ENCODE measurements around the gene PDLIM5. TPM values are rescaled to one million over a fixed set of nuclear protein-coding genes. Genes with fewer than 3 reads are reported as not detected.

PDLIM5 gene
- total RNA-seq, 1 experiment from 2014 or later: 53.8 TPM

DNA sequence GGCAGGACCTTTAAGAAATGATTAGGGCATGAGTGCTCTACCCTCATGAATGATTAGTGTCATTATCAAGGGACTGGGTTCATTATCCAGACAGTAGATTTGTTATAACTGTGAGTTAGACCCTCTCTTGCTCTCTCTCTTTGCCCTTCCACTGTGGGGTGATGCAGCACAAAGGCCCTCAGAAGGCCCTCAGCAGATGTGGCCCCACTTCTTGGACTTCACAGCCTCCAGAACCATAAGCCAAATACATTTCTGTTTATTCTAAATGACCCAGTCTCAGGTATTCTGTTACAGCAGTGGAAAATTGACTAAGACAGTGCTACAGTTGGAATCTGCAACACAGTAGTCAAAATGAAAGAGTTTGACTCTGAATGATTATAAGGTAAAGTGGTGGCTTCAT is 17.2 kb upstream of the PDLIM5 start:
- Histone ChIP-seq H3K9ac (ENCODE audit: low read length) (no peak overlapping the region), H2AFZ (ENCODE audit: low read length) (no peak overlapping the region), H3K4me3 (ENCODE audit: low read length) (no peak overlapping the region), H3K79me2 (ENCODE audit: low read length) (no peaks in the 10 kb centered on the region), H3K36me3 (ENCODE audit: insufficient read depth, low read length) (no peaks in the 10 kb centered on the region), H3K27me3 (ENCODE audit: low read length) (no peaks in the 10 kb centered on the region), H3K9me2 (replicated peaks; ENCODE audit: insufficient read depth, low read length) (no peaks in the 10 kb centered on the region), H3K27ac (ENCODE audit: low read length) (no peak overlapping the region), H3K4me1 (ENCODE audit: low read length) (no peaks in the 10 kb centered on the region), H4K20me1 (ENCODE audit: insufficient read depth, low read depth, low read length) (no peaks in the 10 kb centered on the region), H3K4me2 (ENCODE audit: low read depth, low read length, poor library complexity, severe bottlenecking) (no peak overlapping the region), H3K9me3 (ENCODE audit: low read length) (no peaks in the 10 kb centered on the region)
- no peak for DNase-seq

- Histone ChIP-seq H3K79me2 (ENCODE audit: low read length) (no peaks in the 10 kb centered on the region), H3K4me3 (ENCODE audit: low read length) (no peak overlapping the region), H3K27me3 (ENCODE audit: low read length) (no peaks in the 10 kb centered on the region), H2AFZ (ENCODE audit: low read length) (no peak overlapping the region), H3K9me3 (ENCODE audit: low read length) (no peaks in the 10 kb centered on the region), H3K27ac (ENCODE audit: low read length) (no peak overlapping the region), H3K9ac (ENCODE audit: low read length) (no peak overlapping the region), H3K4me1 (ENCODE audit: low read length) (no peaks in the 10 kb centered on the region), H3K4me2 (ENCODE audit: low read depth, low read length, poor library complexity, severe bottlenecking) (no peak overlapping the region), H3K36me3 (ENCODE audit: insufficient read depth, low read length) (no peaks in the 10 kb centered on the region), H4K20me1 (ENCODE audit: insufficient read depth, low read depth, low read length) (no peaks in the 10 kb centered on the region), H3K9me2 (replicated peaks; ENCODE audit: insufficient read depth, low read length) (no peaks in the 10 kb centered on the region)
- DNase-seq: no peak
Observed at GRCh38 chr4:94435874-94436273, 15.9 kb upstream of the PDLIM5 start.

DNA sequence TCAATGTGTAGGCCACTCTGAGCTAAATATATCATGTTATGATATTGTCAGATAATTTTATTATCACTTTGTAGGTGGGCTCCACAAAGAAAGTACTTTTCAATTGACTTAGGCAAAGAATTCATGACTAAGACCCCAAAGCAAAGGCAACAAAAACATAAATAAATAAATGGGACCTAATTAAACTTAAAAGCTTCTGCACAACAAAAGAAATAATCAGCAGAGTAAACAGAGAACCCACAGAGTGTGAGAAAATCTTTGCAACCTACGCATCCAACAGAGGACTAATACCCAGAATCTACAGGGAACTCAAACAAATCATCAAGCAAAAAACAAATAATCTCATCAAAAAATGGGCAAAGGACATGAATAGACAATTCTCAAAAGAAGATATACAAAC is 15.2 kb upstream of the PDLIM5 start:
- Histone ChIP-seq H3K9me3 (ENCODE audit: low read length) (no peaks in the 10 kb centered on the region), H3K9ac (ENCODE audit: low read length) (no peak overlapping the region), H3K79me2 (ENCODE audit: low read length) (no peaks in the 10 kb centered on the region), H3K27me3 (ENCODE audit: low read length) (no peaks in the 10 kb centered on the region), H3K4me2 (ENCODE audit: low read depth, low read length, poor library complexity, severe bottlenecking) (no peak overlapping the region), H3K4me3 (ENCODE audit: low read length) (no peak overlapping the region), H3K4me1 (ENCODE audit: low read length) (no peaks in the 10 kb centered on the region), H3K9me2 (replicated peaks; ENCODE audit: insufficient read depth, low read length) (no peaks in the 10 kb centered on the region), H4K20me1 (ENCODE audit: insufficient read depth, low read depth, low read length) (no peaks in the 10 kb centered on the region), H3K36me3 (ENCODE audit: insufficient read depth, low read length) (no peaks in the 10 kb centered on the region), H2AFZ (ENCODE audit: low read length) (no peak overlapping the region), H3K27ac (ENCODE audit: low read length) (no peak overlapping the region)
- no peak for DNase-seq

- Histone ChIP-seq H3K27me3 (ENCODE audit: low read length) (no peaks in the 10 kb centered on the region), H3K36me3 (ENCODE audit: insufficient read depth, low read length) (no peaks in the 10 kb centered on the region), H3K9me2 (replicated peaks; ENCODE audit: insufficient read depth, low read length) (no peaks in the 10 kb centered on the region), H3K4me3 (ENCODE audit: low read length) (no peak overlapping the region), H3K9ac (ENCODE audit: low read length) (no peak overlapping the region), H3K9me3 (ENCODE audit: low read length) (no peaks in the 10 kb centered on the region), H3K4me1 (ENCODE audit: low read length) (no peaks in the 10 kb centered on the region), H4K20me1 (ENCODE audit: insufficient read depth, low read depth, low read length) (no peaks in the 10 kb centered on the region), H3K27ac (ENCODE audit: low read length) (no peak overlapping the region), H3K4me2 (ENCODE audit: low read depth, low read length, poor library complexity, severe bottlenecking) (no peak overlapping the region), H2AFZ (ENCODE audit: low read length) (no peak overlapping the region), H3K79me2 (ENCODE audit: low read length) (no peaks in the 10 kb centered on the region)
- no peak for DNase-seq
Observed at GRCh38 chr4:94439606-94440005, 12.1 kb upstream of the PDLIM5 start.

DNA sequence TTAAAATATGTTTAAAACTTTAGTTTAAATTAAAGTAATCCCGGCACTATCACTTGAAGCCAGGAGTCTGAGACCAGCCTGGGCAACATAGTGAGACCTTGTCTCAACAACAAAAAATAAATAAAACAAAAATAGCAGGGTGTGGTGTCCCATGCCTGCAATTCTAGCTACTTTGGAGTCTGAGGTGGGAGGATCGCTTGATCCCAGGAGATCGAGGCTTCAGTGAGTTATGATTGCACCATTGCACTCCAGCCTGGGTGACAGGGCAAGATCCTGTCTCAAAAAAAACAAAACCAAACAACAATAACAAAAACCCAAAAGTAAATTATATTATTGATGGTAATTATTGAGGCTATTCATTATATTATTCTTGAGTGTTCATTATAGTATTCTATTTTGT is 9.9 kb upstream of the PDLIM5 start:
- Histone ChIP-seq H2AFZ (ENCODE audit: low read length) (no peak overlapping the region), H3K9me2 (replicated peaks; ENCODE audit: insufficient read depth, low read length) (no peaks in the 10 kb centered on the region), H3K4me1 (ENCODE audit: low read length) (no peaks in the 10 kb centered on the region), H3K27me3 (ENCODE audit: low read length) (no peaks in the 10 kb centered on the region), H3K4me3 (ENCODE audit: low read length) (no peak overlapping the region), H3K27ac (ENCODE audit: low read length) (no peak overlapping the region), H3K4me2 (ENCODE audit: low read depth, low read length, poor library complexity, severe bottlenecking) (no peak overlapping the region), H3K9me3 (ENCODE audit: low read length) (no peaks in the 10 kb centered on the region), H3K9ac (ENCODE audit: low read length) (no peak overlapping the region), H3K79me2 (ENCODE audit: low read length) (no peaks in the 10 kb centered on the region), H3K36me3 (ENCODE audit: insufficient read depth, low read length) (no peaks in the 10 kb centered on the region), H4K20me1 (ENCODE audit: insufficient read depth, low read depth, low read length) (no peaks in the 10 kb centered on the region)
- no peak for DNase-seq

GRCh38 chr4:94442251-94442650 is 9.5 kb upstream of the PDLIM5 start:
- H3K9me3 ChIP-seq (ENCODE audit: low read length): no peaks in the 10 kb centered on the region
- H2AFZ ChIP-seq (ENCODE audit: low read length): no peak overlapping the region
- H3K27me3 ChIP-seq (ENCODE audit: low read length): no peaks in the 10 kb centered on the region
- H3K4me2 ChIP-seq (ENCODE audit: low read depth, low read length, poor library complexity, severe bottlenecking): no peak overlapping the region
- no peak overlapping the region for H3K9ac ChIP-seq (ENCODE audit: low read length)
- H3K9me2 ChIP-seq (replicated peaks; ENCODE audit: insufficient read depth, low read length): no peaks in the 10 kb centered on the region
- no peak overlapping the region for H3K4me3 ChIP-seq (ENCODE audit: low read length)
- H3K79me2 ChIP-seq (ENCODE audit: low read length): no peaks in the 10 kb centered on the region
- DNase-seq: no peak
- H3K27ac ChIP-seq (ENCODE audit: low read length): no peak overlapping the region
- H4K20me1 ChIP-seq (ENCODE audit: insufficient read depth, low read depth, low read length): no peaks in the 10 kb centered on the region
- H3K4me1 ChIP-seq (ENCODE audit: low read length): no peaks in the 10 kb centered on the region
- H3K36me3 ChIP-seq (ENCODE audit: insufficient read depth, low read length): no peaks in the 10 kb centered on the region

DNA sequence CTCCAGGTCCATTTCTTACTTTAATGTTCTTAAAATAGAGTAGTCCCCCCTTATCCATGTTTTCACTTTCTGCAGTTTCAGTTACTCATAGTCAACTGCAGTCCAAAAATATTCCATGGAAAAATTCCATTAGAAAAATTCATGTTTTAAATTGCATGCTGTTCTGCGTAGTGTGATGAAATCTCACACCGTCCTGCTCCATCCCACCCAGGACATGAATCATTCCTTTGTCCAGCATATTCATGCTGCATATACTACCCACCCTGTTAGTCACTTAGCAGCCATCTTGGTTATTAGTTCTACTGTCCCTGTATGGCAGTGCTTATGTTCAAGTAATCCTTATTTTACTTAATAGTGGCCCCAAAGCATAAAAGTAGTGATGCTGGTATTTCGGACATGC is 5.4 kb upstream of the PDLIM5 start:
- no peak overlapping the region for H3K4me3 ChIP-seq (ENCODE audit: low read length)
- no peaks in the 10 kb centered on the region for H3K36me3 ChIP-seq (ENCODE audit: insufficient read depth, low read length)
- H3K79me2 ChIP-seq (ENCODE audit: low read length): no peaks in the 10 kb centered on the region
- no peaks in the 10 kb centered on the region for H3K27me3 ChIP-seq (ENCODE audit: low read length)
- peaks cover 7% of the 10 kb centered on the region for H3K4me1 ChIP-seq (ENCODE audit: low read length)
- DNase-seq: no peak
- H3K9me3 ChIP-seq (ENCODE audit: low read length): no peaks in the 10 kb centered on the region
- H3K9ac ChIP-seq (ENCODE audit: low read length): no peak overlapping the region
- H3K4me2 ChIP-seq (ENCODE audit: low read depth, low read length, poor library complexity, severe bottlenecking): no peak overlapping the region
- H2AFZ ChIP-seq (ENCODE audit: low read length): no peak overlapping the region
- H3K9me2 ChIP-seq (replicated peaks; ENCODE audit: insufficient read depth, low read length): no peaks in the 10 kb centered on the region
- no peaks in the 10 kb centered on the region for H4K20me1 ChIP-seq (ENCODE audit: insufficient read depth, low read depth, low read length)
- no peak overlapping the region for H3K27ac ChIP-seq (ENCODE audit: low read length)

DNA sequence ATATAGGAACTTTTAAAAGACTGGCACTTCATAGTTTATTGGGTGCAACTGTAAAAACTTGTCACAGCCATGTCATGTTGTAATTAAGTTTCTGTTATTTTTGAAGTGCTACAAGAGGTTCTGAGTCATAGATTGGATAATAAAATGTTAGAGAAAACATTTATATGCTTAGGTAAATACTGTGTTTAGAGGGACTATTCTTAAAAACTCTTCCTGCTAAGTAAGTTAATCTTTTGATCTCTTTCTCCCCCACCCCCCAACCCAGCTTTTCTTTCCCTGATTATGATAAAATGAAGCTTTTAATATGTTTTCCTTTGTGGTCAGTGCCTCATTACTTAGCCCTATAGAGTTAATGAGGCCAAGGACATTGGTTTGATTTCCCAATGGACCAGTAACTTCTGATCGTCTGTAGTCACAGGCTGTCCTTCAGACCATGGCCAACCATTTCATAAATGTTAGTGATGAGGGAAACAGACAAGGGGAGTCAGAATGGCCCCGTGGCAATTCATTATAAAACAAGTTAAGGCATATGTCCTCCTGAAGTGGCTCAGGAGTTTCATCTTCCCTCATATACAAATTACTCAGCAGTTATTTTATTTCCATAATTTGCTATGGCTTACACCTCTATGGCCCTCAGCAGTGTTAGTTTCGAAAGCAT is 3.9 kb upstream of the PDLIM5 start:
- no peak for DNase-seq
- no peak overlapping the region for H2AFZ ChIP-seq (ENCODE audit: low read length)
- no peak overlapping the region for H3K4me2 ChIP-seq (ENCODE audit: low read depth, low read length, poor library complexity, severe bottlenecking)

More for the DNA sequence above, 3.9 kb upstream of the PDLIM5 start:
- H3K27me3 ChIP-seq (ENCODE audit: low read length): no peaks in the 10 kb centered on the region
- H3K4me3 ChIP-seq (ENCODE audit: low read length): no peak overlapping the region
- H4K20me1 ChIP-seq (ENCODE audit: insufficient read depth, low read depth, low read length): no peaks in the 10 kb centered on the region
- no peak overlapping the region for H3K27ac ChIP-seq (ENCODE audit: low read length)
- no peaks in the 10 kb centered on the region for H3K36me3 ChIP-seq (ENCODE audit: insufficient read depth, low read length)
- H3K79me2 ChIP-seq (ENCODE audit: low read length): peaks cover 8% of the 10 kb centered on the region
- H3K9ac ChIP-seq (ENCODE audit: low read length): no peak overlapping the region
- H3K4me1 ChIP-seq (ENCODE audit: low read length): peaks cover 15% of the 10 kb centered on the region
- no peaks in the 10 kb centered on the region for H3K9me2 ChIP-seq (replicated peaks; ENCODE audit: insufficient read depth, low read length)
- no peaks in the 10 kb centered on the region for H3K9me3 ChIP-seq (ENCODE audit: low read length)
